Ectodermal cell (in vitro differentiated cells): ENCODE results near the gene KIAA1217.

ENCODE experiments used
- H3K27ac ChIP-seq: 2 replicates; pipeline ENCODE4 v1.7.0; 2013; ENCODE audit warnings: mild to moderate bottlenecking, low read depth, low read length; ENCODE audit not compliant: insufficient read depth, poor library complexity, severe bottlenecking
- H3K27me3 ChIP-seq: 2 replicates; pipeline ENCODE4 v1.7.0; 2013; ENCODE audit warnings: mild to moderate bottlenecking, low read length; ENCODE audit not compliant: insufficient read depth, control insufficient read depth, poor library complexity, severe bottlenecking
- H3K36me3 ChIP-seq: one replicate; pipeline ENCODE4 v1.7.0; 2013; ENCODE audit warnings: low read length; ENCODE audit not compliant: control insufficient read depth, insufficient read depth
- H3K4me1 ChIP-seq: one replicate; pipeline ENCODE4 v1.7.0; 2013; ENCODE audit warnings: low read length; ENCODE audit not compliant: control insufficient read depth, insufficient read depth
- H3K4me3 ChIP-seq: 2 replicates; pipeline ENCODE4 v1.7.0; 2013; ENCODE audit warnings: low read depth, low read length, control low read depth; ENCODE audit not compliant: insufficient read depth
- H3K9me3 ChIP-seq: 2 replicates; pipeline ENCODE4 v1.7.0; 2013; ENCODE audit warnings: mild to moderate bottlenecking, low read length, moderate library complexity; ENCODE audit not compliant: control insufficient read depth
- WGBS, 2 experiments: methylation state at CpG; one replicate each; pipeline ENCODE4 v1.1.7; 2013; ENCODE audit warnings: missing lambda C conversion rate in 2 of 2; 5-methylcytosine and 5-hydroxymethylcytosine counted together

KIAA1217 gene

DNA sequence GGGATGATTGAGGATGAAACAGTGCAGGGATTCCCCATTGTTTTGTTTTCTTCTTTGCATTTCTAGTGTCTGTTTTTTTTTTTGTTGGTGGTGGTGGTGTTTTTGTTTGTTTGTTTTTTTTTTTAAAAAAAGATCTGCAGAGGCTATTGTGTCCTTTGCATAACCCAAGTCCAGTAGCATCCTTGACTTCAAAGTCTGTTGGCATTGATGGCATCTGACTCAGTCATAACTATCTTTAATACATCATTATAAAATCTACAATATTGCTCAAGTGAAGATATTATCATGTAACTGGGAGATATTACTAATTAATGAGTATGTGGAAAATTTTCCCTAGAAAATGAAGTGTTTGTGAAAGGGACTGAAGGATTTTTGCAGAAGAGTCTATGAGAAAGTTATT, 70.2 kb downstream of the KIAA1217 start:
- Histone ChIP-seq H3K9me3 (no peaks in the 10 kb centered on the region), H3K36me3 (no peaks in the 10 kb centered on the region), H3K27me3 (no peaks in the 10 kb centered on the region), H3K27ac (no peak overlapping the region), H3K4me1 (no peaks in the 10 kb centered on the region), H3K4me3 (no peak overlapping the region)

DNA sequence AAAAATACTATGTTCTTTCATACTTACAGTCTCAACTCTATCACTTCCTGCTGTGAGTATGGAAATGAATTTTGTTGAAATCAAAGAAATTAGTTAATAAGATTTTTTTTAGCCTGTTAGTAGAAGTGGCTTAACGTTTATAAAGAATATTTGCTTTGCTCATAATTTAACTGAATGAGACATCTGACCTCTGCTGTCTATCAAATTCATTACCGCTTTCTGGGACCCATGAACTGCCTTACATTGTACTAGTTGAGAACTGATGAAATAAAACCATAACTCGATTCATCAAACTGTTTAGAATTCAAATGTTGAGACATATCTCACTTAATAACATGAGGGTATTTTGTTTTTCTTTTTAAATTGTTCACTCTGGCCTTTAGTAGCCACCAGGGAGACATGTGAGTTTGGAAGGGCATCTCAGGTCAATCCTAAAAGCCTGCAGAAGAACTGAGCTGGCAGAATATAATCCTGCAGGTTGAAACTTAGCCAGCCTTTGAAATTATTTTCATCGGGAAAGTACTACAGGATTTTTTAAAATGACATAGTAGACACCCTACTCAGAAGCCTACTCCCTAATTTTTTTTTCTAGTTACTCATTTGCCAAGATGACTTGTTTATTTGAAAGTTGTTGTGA, 78.7 kb downstream of the KIAA1217 start:
- no peaks in the 10 kb centered on the region for H3K4me1 ChIP-seq
- no peaks in the 10 kb centered on the region for H3K36me3 ChIP-seq
- H3K27ac ChIP-seq: no peak overlapping the region
- 87 to 91% methylated on average over 3 of the region's 4 CpGs for WGBS, 2 experiments
- no peak overlapping the region for H3K4me3 ChIP-seq
- H3K9me3 ChIP-seq: no peaks in the 10 kb centered on the region
- H3K27me3 ChIP-seq: no peaks in the 10 kb centered on the region

DNA sequence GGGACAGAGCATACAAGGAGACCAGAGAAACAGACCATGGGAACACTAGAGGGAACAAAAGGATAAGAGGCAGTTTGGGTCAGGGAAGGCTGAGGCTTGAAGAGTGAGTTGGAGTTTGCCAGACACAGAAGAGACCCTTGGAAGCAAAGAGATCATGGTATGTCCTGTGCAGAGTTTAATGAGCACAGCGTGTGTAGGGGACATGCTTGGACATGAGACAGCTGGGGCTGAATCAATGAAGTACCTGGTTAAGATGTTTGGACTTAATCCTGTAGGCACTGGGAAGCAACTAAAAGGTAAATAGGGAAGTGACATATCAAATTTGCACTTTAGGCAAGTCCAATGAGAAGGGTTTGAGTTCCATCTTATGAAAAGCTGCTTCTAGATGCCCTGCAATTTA, 79.6 kb downstream of the KIAA1217 start:
- no peak overlapping the region for H3K27ac ChIP-seq
- 93 to 95% methylated on average over 1 of the region's 1 CpG for WGBS, 2 experiments
- no peaks in the 10 kb centered on the region for H3K27me3 ChIP-seq
- H3K36me3 ChIP-seq: no peaks in the 10 kb centered on the region
- no peak overlapping the region for H3K4me3 ChIP-seq
- no peaks in the 10 kb centered on the region for H3K4me1 ChIP-seq
- H3K9me3 ChIP-seq: no peaks in the 10 kb centered on the region

DNA sequence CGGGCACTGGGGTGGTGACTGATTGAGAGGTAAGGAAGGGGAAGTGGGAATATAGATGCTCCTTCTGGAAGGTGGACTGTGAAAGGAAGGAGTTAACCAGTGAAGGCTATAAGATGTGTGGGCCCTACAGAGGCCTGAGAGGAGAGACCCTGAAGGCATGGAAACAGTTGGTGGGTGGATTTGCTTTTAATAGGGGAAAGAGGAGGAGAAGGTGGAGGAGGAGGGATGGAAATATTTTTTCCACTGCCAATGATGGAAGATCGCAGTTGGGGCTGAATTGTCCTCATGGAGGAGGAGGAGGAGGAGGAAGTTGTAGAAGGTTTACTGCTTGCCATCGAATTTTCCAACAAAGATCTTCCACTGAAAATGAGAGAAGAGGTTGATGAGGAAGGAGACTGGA, 80.3 kb downstream of the KIAA1217 start:
- Histone ChIP-seq H3K4me1 (no peaks in the 10 kb centered on the region), H3K4me3 (no peak overlapping the region), H3K36me3 (no peaks in the 10 kb centered on the region), H3K27ac (no peak overlapping the region), H3K27me3 (no peaks in the 10 kb centered on the region), H3K9me3 (no peaks in the 10 kb centered on the region)
- 94 to 98% methylated on average over 3 of the region's 3 CpGs for WGBS, 2 experiments

DNA sequence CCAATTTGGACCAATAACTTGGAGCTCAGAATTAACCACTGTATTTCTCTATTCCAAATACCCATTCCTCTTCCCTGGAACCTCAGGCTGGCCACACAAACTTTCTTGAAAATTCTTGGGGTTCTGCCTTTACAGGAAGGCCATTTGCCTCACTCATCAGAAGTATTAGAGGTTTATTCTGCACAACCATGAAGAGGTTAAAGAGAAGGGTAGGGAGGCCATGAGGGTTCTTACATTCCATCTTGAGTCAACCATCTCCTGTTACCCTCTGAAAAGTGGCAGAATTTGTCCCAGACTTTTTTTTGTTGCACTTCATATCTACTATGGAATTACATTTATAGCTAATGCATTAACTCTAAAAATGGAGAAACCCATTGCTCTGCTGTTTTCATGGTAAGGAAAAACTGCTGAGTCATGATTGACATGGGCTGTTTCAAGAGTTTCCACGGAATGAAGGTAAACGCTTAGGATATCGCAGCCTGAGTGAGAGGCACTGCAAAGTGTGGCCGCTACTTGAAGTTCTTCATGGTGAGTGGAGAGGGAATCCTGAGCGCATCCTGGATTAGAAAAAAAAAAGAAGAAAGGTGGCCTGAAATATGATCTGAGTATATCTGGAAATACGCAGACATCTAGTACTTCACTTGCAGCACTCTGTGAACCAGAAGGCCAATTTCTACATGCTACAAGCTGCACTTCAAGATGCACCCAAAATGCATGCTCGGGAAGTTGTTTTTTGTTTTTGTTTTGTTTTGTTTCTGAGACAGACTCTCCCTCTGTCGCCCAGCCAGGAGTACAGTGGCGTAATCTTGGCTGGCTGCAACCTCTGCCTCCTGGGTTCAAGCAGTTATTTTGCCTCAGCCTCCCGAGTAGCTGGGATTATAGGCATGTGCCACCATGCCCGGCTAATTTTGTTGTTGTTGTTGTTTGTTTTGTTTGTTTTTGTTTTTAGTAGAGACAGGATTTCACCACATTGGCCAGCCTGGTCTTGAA, 83.7 kb downstream of the KIAA1217 start:
- Histone ChIP-seq H3K36me3 (no peaks in the 10 kb centered on the region), H3K4me3 (no peak overlapping the region), H3K27ac (no peak overlapping the region), H3K9me3 (no peaks in the 10 kb centered on the region), H3K4me1 (no peaks in the 10 kb centered on the region), H3K27me3 (no peaks in the 10 kb centered on the region)
- WGBS, 2 experiments: 93% methylated on average over 11 of the region's 11 CpGs

DNA sequence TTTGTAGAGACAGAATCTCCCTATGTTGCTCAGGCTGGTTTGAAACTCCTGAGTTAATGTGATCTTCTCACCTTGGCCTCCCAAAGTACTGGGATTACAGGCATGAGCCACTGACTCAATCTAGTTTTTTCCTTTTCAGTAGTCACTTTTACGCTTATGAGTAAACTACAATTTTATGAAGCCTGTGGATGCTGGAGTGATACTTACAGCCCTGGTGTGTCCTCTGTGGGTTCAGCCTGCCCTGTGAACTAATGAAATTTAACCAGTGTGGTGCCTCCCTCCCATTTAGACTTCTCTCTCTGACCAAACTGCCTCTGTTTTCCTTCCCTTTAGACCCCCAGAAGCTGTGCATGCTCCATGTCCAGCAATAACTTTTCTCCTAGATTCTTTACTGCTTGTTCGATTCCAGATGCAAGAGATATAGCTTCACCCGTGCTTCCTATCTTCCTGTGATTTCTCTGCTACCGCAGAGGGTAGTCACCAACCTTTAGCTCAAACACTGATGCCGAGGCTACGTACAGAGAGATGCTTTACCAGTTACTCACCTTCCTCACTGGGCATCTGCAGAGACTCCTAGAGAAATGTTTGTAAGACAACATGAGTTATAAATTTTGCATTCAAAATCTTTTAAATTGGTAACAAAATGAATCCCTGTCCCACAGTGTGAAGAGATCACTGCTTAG, 90.8 kb downstream of the KIAA1217 start:
- Histone ChIP-seq H3K4me1 (no peaks in the 10 kb centered on the region), H3K9me3 (no peaks in the 10 kb centered on the region), H3K36me3 (no peaks in the 10 kb centered on the region), H3K27me3 (no peaks in the 10 kb centered on the region), H3K27ac (no peak overlapping the region), H3K4me3 (no peak overlapping the region)
- 94 to 97% methylated on average over 6 of the region's 6 CpGs for WGBS, 2 experiments

DNA sequence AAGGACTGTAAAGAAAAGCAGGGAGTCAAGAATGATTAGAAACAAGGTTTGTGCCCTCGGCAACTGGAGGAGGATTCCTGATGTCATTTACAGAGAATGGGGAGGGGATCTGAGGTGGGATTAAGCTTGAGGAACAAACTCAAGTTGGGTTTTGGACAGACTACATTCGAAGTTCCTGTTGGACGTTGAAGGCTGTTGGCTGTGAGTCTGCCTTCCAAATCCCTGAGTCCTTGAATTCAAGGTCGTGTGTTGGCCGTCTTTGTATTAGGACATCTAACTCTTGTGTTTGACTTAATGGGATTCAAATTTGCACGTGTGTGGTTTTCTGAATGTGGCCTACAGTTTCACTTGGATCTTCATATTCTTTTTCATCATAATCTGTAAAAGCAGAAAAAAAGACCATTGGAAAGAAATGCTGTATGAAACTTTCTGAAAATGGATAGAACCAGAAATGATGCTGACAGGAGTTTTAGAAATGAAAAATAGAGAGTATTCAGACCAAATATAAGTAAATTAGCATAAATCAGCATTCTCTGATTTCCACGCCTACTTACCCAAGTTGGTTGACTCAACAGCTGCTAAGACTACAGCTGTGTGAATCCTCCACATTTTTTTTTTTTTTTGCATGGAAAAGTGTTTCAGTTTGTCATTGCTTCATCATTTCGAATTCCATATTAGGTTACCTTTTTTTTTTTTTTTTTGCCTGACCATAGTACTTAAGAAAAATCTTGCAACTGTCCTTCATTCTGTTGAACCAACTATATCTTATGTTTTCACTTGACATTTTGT, 94.8 kb downstream of the KIAA1217 start:
- Histone ChIP-seq H3K4me3 (no peak overlapping the region), H3K4me1 (peaks cover 25% of the 10 kb centered on the region), H3K27me3 (no peaks in the 10 kb centered on the region), H3K27ac (no peak overlapping the region), H3K9me3 (no peaks in the 10 kb centered on the region), H3K36me3 (no peaks in the 10 kb centered on the region)
- WGBS, 2 experiments: 82 to 92% methylated on average over 7 to 8 of the region's 8 CpGs

DNA sequence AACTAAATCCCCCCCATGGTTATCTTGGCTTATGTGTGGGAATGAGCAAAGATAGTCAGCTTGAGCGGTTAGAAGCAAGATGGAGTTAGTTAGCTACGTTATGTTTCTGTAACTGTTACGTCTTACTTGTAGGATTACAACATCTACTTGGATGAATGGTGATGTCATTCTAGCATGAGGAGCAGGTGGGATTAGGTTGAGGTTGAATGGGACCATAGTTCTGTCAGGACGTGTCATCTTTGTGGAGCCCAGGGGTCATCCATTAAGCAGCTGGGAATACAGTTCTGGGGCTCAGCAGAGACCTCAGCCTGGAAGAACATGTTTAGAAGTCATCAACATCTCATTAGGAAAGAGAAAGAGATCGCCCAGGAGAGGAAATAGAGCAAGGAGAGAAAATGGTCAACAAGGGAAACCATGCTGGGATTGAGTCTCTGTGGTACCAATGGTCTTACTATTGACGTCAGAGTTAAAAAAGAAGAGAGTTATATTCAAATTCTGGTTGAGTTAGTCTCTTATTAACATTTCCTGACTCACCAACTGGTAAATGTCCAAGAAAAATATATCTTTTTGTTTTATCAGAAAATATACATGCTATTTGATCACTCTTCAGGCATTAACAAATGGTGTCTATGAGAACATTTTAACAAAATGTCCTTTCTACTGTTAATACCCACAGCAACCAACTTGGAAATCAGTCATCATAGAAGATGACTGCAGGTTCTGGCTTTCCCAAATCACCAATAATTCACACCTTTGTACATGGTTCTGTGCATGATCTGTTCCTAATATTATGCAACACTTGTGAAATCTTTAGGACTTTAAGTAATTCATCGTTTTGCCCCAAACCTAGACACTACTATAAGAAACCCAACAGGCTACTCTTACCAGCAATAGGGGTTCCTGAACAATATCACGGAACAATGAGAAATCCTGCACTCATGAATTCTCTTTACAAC, 96.9 kb downstream of the KIAA1217 start:
- no peaks in the 10 kb centered on the region for H3K27me3 ChIP-seq
- H3K9me3 ChIP-seq: no peaks in the 10 kb centered on the region
- H3K4me3 ChIP-seq: no peak overlapping the region
- no peaks in the 10 kb centered on the region for H3K36me3 ChIP-seq
- 94 to 96% methylated on average over 8 of the region's 8 CpGs for WGBS, 2 experiments
- peaks cover 25% of the 10 kb centered on the region for H3K4me1 ChIP-seq
- H3K27ac ChIP-seq: no peak overlapping the region

DNA sequence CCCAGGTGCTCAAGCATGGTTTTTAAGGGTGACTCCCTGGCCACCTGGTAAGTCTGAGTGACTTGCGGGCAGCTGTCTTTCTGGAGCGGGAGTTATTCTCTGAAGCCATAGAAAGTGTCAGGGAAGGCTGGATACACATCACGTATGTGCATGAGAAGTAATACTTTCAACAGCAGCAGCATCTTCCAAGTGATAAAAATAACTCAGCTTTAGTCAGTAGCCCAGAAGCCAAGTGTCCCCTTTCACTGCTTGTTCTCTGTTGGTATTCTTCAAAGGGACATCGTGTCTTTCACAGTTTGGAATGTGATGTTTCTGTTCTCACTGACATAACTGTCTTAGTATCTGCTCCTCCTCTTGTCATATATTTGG, 97.6 kb downstream of the KIAA1217 start:
- Histone ChIP-seq H3K4me3 (no peak overlapping the region), H3K27ac (no peak overlapping the region), H3K36me3 (no peaks in the 10 kb centered on the region), H3K4me1 (peaks cover 25% of the 10 kb centered on the region), H3K27me3 (no peaks in the 10 kb centered on the region), H3K9me3 (no peaks in the 10 kb centered on the region)
- 77 to 82% methylated on average over 4 of the region's 4 CpGs for WGBS, 2 experiments
